ENCODE measurements around the gene CHST9. TPM values are rescaled to one million over a fixed set of nuclear protein-coding genes. Genes with fewer than 3 reads are reported as not detected.

CHST9 gene
- polyA plus RNA-seq, 2 of the 4 experiments (the other 2 are of a cell fraction), result 0.06 TPM; not detected in 1

DNA sequence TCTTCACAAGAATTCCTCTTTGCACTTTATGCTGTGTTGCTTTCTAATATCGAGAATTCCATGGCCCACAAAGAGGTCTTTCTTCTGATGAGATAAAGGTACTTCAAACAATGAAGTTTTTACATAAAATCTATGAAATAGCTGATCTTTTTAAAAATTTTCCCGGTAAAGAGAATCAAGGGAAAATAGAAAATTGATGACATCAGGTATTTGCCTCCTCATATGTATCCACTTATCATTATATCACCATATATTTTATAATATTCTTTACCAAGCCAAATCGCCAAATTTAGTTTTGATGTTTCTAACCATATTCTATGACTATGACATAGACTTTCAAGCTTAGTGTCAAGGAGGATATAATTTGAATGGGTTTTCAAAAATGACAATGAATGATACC, 139.8 kb downstream of the CHST9 start:
- no peak for ATAC-seq
- CTCF ChIA-PET, result no interaction called here
- FAIRE-seq, result no peak
- Histone ChIP-seq H3K9me3 (no peaks in the 10 kb centered on the region), H3K27ac (no peak overlapping the region), H3K4me2 (no peak overlapping the region), H3K4me1 (no peaks in the 10 kb centered on the region), H3K4me3 (no peak overlapping the region)
- WGBS (ENCODE audit: missing lambda C conversion rate), result 2% methylated on average over 3 of the region's 3 CpGs
- DNase-seq (ENCODE audit: low read depth in 1 of 2, low spot score in 1 of 2), result no peak
- TF ChIP-seq ZSCAN20 (CRISPR knock-in tag; IDR thresholded peaks at IDR 0.05) (no peak), MAFK (IDR thresholded peaks at IDR 0.05; ENCODE audit: partially characterized antibody) (peak; percentile 38)
- POLR2A ChIA-PET, result no interaction called here

DNA sequence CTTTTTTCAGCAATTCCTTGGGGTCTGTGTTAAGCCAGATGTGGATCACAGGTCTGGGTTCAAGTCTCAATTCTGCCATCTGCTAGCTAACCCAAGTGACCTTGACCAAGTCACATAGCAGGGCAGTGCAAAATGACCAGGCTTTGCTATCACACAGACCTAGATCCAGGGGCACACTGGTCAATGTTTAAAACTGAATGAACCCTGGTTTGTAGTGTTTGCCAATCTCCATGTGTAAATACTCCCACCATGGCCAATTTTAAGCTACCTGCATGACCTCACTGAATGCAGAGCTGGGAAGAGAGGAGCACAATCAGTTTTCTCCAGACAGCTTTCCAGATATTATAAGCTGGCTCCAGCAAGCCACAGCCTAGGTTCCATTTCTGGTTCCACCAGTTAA, 142.9 kb downstream of the CHST9 start:
- Histone ChIP-seq H3K27ac (no peak overlapping the region), H3K4me2 (no peak overlapping the region), H3K4me1 (no peaks in the 10 kb centered on the region), H3K9me3 (no peaks in the 10 kb centered on the region), H3K4me3 (no peak overlapping the region)
- FAIRE-seq (no peak), ATAC-seq (no peak), DNase-seq (ENCODE audit: low read depth in 1 of 2, low spot score in 1 of 2) (no peak)
- ChIA-PET POLR2A (no interaction called here), CTCF (no interaction called here)
- no peak for TF ChIP-seq ZNF302 (CRISPR knock-in tag; IDR thresholded peaks at IDR 0.05)
- no peak for TF ChIP-seq BCL3 (IDR thresholded peaks at IDR 0.05)

GRCh38 chr18:27040796-27041195, 144.3 kb downstream of the CHST9 start:
- no peaks in the 10 kb centered on the region for H3K9me3 ChIP-seq
- no peak for ATAC-seq
- ChIA-PET CTCF (no interaction called here), POLR2A (no interaction called here)
- H3K4me2 ChIP-seq, result no peak overlapping the region
- DNase-seq (ENCODE audit: low read depth in 1 of 2, low spot score in 1 of 2), result no peak
- no peak overlapping the region for H3K27ac ChIP-seq
- WGBS (ENCODE audit: missing lambda C conversion rate), result 4% methylated on average over 2 of the region's 2 CpGs
- H3K4me1 ChIP-seq, result no peaks in the 10 kb centered on the region
- no peak for FAIRE-seq
- TF ChIP-seq ZC3H11A (IDR thresholded peaks at IDR 0.05), result no peak
- no peak for TF ChIP-seq CBX8 (IDR thresholded peaks at IDR 0.05)
- TF ChIP-seq CTCF (IDR thresholded peaks at IDR 0.05), result no peak
- TF ChIP-seq FOXS1 (CRISPR knock-in tag; IDR thresholded peaks at IDR 0.05), result no peak
- no peak for TF ChIP-seq HOXB13 (CRISPR knock-in tag; IDR thresholded peaks at IDR 0.05; ENCODE audit: low read depth)
- TF ChIP-seq RFX5 (IDR thresholded peaks at IDR 0.05), result no peak
- TF ChIP-seq ZNF302 (CRISPR knock-in tag; IDR thresholded peaks at IDR 0.05), result no peak
- no peak for TF ChIP-seq BHLHE40 (IDR thresholded peaks at IDR 0.05; ENCODE audit: low read depth, low read length)
- TF ChIP-seq, protein P1, sequence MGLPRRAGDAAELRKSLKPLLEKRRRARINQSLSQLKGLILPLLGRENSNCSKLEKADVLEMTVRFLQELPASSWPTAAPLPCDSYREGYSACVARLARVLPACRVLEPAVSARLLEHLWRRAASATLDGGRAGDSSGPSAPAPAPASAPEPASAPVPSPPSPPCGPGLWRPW (IDR thresholded peaks at IDR 0.05), result no peak
- no peak for TF ChIP-seq RARB (CRISPR knock-in tag; IDR thresholded peaks at IDR 0.05)
- TF ChIP-seq TFCP2L1 (CRISPR knock-in tag; IDR thresholded peaks at IDR 0.05), result no peak
- no peak for TF ChIP-seq POLR2AphosphoS2 (conservative IDR thresholded peaks at IDR 0.05; ENCODE audit: low read length)
- TF ChIP-seq CHD2 (IDR thresholded peaks at IDR 0.05; ENCODE audit: low read length, partially characterized antibody), result no peak
- TF ChIP-seq HOXB5 (CRISPR knock-in tag; IDR thresholded peaks at IDR 0.05), result no peak
- no peak for TF ChIP-seq NR3C1 (IDR thresholded peaks at IDR 0.05)
- H3K4me3 ChIP-seq, result no peak overlapping the region

DNA sequence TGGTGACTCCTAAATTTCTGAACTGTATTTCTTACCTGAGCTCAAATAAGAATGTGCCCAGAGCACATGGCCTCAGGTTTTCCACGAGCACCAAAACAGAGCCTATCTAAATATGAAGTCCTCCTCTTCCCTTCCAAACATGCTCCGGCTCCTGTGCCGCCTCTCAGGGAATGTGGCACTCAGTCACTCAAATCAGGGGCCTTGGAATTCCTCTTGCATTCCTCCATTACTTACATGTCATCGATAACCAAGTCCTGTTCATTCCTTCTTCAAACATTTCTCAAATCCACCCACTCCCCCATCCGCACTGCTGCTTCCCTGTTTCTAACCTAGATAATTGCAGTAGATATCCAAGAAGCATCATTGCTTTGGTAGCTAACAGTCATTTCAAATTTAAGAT, 151.4 kb downstream of the CHST9 start:
- no peak for TF ChIP-seq REST (IDR thresholded peaks at IDR 0.05)
- TF ChIP-seq POLR2AphosphoS2 (conservative IDR thresholded peaks at IDR 0.05; ENCODE audit: low read length), result no peak
- TF ChIP-seq EP300 (IDR thresholded peaks at IDR 0.05), result no peak
- TF ChIP-seq E2F6 (IDR thresholded peaks at IDR 0.05; ENCODE audit: borderline replicate concordance, low read depth), result no peak
- no peak for TF ChIP-seq JUN (IDR thresholded peaks at IDR 0.05)
- no peak for TF ChIP-seq FOSL2 (IDR thresholded peaks at IDR 0.05)
- TF ChIP-seq FOSL2 (CRISPR knock-in tag; IDR thresholded peaks at IDR 0.05), result no peak
- no peak for TF ChIP-seq POLR2A (IDR thresholded peaks at IDR 0.05; ENCODE audit: low read length)
- no peak for TF ChIP-seq HOXB13 (CRISPR knock-in tag; IDR thresholded peaks at IDR 0.05; ENCODE audit: low read depth)
- TF ChIP-seq RCOR1 (IDR thresholded peaks at IDR 0.05; ENCODE audit: low read depth, low read length), result no peak
- ChIA-PET POLR2A (no interaction called here), CTCF (no interaction called here)
- Histone ChIP-seq H3K4me1 (no peaks in the 10 kb centered on the region), H3K9me3 (no peaks in the 10 kb centered on the region), H3K27ac (no peak overlapping the region), H3K4me2 (no peak overlapping the region), H3K4me3 (no peak overlapping the region)
- DNase-seq (ENCODE audit: low read depth in 1 of 2, low spot score in 1 of 2) (no peak), ATAC-seq (no peak), FAIRE-seq (no peak)
- 45% methylated on average over 5 of the region's 5 CpGs for WGBS (ENCODE audit: missing lambda C conversion rate)

Data from A549 (cell line).